Effector CD8-positive, alpha-beta T cell (primary cell): ENCODE measurements around the gene ATP13A5.

Experiments used
- DNase-seq: peaks from one replicate; lab custom pipeline; 2025; lab: John Stamatoyannopoulos, UW
- total RNA-seq, 4 experiments: gene quantifications; one replicate each; lab custom pipeline; 2026; lab: John Stamatoyannopoulos, UW

The ATP13A5 gene, protein sequence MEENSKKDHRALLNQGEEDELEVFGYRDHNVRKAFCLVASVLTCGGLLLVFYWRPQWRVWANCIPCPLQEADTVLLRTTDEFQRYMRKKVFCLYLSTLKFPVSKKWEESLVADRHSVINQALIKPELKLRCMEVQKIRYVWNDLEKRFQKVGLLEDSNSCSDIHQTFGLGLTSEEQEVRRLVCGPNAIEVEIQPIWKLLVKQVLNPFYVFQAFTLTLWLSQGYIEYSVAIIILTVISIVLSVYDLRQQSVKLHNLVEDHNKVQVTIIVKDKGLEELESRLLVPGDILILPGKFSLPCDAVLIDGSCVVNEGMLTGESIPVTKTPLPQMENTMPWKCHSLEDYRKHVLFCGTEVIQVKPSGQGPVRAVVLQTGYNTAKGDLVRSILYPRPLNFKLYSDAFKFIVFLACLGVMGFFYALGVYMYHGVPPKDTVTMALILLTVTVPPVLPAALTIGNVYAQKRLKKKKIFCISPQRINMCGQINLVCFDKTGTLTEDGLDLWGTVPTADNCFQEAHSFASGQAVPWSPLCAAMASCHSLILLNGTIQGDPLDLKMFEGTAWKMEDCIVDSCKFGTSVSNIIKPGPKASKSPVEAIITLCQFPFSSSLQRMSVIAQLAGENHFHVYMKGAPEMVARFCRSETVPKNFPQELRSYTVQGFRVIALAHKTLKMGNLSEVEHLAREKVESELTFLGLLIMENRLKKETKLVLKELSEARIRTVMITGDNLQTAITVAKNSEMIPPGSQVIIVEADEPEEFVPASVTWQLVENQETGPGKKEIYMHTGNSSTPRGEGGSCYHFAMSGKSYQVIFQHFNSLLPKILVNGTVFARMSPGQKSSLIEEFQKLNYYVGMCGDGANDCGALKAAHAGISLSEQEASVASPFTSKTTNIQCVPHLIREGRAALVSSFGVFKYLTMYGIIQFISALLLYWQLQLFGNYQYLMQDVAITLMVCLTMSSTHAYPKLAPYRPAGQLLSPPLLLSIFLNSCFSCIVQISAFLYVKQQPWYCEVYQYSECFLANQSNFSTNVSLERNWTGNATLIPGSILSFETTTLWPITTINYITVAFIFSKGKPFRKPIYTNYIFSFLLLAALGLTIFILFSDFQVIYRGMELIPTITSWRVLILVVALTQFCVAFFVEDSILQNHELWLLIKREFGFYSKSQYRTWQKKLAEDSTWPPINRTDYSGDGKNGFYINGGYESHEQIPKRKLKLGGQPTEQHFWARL
- total RNA-seq, result 0 to 0.12 (median 0) reads per million in 4 experiments

DNA sequence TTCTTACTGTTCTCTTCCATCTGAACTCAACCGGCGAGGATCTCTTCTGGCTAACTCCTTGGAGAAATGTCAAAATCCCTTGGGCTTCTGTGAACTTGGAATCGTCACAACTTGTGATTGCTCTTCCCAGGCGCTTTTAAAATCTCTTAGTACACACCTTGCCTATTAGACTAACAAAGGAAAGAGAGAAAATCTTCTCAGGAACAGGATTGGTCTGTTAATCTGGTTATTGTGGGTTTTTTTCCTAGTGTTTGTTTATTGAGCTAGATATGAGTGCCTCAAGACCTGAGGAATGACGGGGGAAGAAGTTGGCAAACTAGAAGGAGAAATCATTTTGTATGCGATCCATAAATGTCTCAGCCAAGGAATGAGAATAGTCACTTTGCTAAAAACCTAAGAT, at the start of gene ATP13A5:
ATP13A5 (minus strand) TSS at position 48 of the 400 bp plus-strand sequence; CDS start at position 20, 28 bp downstream.
- no peak for DNase-seq

DNA sequence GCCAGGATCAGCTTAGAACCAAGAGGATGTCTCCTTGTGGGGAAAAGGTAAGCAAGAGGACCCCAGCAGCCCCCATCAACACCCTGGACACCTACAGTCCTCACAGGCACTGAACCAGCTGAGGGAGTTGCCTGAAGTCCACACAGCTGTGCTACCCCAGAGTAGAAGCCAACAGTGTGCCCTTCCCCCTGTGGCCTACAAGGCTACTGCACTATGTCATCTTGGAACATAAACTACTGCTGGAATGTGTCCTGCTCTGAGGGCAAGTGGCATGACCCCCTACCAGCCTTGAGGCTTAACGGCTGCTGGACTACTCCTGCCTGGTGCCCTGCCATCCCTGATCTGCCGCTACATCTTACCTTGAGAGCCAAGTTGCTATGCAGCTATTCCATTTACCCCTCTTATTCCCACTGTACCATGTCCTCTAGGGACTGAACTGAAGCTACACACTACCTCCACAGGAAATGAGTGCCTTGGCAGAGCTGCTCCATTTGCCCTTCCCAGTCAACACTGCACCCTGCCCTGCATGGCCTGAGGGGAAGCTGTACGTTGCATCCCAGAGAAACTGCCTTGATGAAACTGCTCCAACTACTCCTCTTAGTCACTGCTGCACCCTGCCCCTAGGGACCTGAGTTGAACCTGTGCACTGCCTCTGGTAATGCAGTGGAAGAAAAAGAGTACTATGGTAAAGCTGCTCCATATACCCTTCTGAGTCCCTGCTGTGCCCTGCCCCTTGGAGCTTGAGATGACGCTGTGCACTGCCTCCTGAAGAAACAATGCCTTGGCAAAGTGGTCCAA, 40.2 kb upstream of the ATP13A5 start:
- DNase-seq, result no peak

DNA sequence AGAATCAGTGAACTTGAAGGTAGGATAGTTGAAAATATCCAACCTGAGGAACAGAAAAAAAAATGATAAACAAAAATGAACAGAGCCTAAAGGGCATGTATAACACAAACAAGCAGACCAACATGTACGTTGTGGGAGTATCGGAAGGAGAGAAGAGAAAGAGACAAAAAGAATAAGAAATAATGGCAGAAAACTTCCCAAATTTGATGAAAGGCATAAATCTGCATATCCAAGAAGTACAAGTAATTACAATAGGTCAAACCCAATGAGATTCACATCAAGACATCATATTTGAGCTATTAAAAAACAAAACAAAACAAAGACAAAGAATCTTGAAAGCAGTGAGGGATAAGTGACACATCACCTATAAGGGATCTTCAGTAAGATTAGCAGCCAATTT, 38.1 kb upstream of the ATP13A5 start:
- no peak for DNase-seq

DNA sequence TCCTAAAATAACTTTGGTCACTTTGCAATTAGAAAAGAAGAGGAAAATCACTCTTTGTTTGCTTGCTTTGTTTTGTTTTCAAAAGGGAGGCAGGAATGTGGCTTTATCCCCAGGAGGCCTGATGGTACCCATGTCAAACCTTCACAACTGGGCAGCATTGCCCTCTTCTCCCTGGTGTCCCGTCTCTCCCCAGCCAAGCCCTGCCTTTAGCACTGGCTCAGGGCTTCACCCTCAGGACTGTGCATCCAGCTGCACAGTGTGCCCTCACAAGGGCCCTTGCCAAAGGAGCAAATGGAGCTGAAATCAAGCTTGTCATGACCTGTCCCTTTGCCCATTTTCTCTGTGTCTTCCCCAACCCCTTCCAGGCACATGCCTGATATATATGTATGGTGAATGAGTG, 29.1 kb upstream of the ATP13A5 start:
- no peak for DNase-seq

DNA sequence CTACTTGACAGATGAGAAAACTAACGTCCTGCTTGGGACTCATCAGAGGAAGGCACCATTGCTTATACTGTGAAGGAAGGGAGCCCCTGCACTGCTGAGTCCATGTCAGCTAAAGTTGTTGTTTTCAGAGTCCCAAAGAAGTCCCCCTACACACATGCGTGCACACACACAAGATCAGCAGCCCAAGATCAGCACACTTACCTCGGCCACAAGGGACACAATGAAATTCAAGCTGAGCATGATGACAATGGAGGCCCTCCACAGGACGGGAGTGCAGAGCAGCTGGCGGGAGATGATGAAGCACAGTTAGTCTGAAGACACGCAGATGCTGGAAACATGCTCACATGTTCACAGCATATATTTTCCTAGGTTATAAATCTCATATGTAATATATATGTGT, 28.6 kb upstream of the ATP13A5 start:
- no peak for DNase-seq

DNA sequence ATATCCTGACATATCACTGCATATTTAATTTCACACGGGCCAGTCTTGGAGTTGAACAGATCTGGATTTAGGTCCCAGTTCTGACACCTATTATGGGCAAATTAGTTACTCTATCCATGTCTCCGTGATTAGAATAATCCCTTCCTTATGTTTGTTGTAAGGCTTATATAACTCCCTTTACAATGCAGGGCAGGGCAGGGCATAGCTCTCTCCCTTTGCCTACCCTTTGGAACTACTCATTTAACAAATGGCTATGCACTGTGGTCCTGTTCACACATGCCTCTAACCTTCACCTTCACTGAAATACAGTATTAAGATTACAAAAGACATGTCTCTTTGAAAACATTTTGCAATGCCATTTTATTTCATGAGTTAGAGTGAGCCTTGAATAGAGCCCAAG, 24.8 kb upstream of the ATP13A5 start:
- DNase-seq, result no peak

DNA sequence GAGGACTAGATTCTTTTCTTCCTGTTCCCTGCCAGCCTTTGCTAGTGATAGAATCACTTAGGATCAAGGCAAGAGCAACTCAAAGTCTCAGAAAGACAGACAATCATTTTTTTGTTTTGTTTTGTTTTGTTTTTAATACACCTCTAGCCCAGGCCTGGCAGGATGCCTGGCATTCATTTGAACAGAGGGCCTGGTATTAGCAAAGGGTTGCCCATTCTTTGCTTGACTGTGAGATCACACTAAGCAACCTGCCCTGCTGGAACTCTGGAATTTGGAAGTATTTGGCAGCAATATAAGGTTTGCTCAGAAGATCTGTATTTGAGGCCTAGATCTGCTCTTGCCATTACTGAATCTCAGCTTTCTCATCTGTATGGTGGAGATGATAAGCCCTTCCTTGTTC, 21.8 kb upstream of the ATP13A5 start:
- no peak for DNase-seq

DNA sequence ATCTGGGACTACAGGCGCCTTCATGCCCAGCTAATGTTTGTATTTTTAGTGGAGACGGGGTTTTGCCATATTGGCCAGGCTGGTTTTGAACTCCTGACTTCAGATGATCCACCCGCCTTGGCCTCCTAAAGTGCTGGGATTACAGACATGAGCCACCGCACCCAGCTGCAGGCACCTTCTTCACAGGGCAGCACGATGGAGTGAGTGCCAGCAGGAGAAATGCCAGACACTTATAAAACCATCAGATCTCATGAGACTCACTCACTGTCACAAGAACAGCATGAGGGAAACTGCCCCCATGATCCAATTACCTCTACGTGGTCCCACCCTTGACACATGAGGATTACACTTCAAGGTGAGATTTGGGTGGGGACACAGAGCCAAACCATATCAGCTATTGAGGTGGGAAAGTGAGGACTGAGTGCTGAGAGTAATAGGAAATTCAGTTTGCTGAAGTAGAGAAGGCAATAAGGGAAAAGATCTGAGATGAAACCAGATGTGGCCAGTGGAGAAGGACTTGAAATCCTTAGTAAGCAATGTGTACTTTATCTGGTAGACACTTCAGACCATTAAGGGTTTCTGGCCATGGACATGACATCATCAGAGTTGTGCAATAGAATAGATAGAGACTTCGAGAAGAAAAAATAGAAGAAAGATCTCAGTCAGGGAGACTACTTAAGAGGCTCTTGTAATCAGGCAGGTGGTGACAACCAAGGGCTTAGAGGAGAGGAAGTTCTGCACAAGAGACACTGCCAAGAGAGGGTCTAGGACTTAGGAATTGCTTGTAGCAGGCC, 18.1 kb upstream of the ATP13A5 start:
- DNase-seq, result no peak

DNA sequence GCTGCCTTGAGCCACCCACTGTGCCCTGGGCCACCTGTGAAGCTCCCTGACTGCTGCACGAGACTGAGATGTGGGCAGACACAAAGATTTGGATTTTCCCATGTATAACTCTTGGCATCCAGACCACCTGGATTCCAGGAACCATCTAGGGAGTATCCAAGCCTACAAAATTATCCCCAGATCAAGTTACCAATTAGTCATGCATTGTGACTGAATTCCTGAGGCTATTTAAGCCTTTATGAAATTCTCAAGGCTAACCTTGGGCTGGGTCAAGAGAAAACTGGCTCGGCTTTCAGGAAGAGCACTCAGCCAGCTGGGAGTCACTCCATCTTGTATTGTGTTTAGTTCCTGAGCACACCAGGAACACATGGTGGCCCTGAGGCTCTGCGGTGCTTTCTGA, 13.3 kb upstream of the ATP13A5 start:
- no peak for DNase-seq

DNA sequence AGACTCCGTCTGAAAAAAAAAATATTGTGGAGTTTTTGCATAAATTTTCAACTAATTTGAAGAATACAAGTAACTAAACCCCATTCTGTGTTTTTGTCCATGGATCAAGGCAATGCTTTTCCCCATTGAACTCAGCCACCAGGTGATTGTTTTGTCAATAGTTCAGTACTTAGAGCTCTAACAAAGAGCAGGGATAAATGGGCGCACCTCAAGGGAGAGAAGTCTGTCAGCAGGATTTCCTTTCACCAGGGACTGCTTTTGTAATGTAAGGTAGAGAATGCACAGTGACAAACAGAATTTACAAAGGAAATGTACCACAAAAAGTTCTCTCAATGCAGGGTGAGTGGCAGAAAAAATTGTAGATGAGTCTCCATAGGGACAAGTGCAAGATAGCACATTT, 10.8 kb upstream of the ATP13A5 start:
- DNase-seq, result no peak

DNA sequence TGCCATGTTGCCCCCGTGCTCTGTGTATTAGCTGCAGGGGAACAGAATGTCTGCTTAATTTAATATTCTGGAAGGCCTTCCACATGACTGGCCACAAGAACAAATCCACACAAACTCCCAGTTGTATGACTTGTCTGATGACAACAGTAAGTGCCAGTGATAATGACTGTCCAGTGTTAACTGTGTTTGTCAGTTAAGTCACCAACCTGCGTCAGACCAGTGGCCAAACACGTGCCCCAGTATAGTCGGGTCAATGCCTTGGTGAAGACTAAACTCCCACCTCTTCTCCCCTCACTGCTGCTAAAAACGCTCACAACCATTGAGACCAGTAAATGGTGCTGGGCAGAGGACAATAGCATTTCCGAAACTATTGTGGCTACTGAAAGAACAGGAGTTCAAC, 9.8 kb upstream of the ATP13A5 start:
- DNase-seq, result no peak

DNA sequence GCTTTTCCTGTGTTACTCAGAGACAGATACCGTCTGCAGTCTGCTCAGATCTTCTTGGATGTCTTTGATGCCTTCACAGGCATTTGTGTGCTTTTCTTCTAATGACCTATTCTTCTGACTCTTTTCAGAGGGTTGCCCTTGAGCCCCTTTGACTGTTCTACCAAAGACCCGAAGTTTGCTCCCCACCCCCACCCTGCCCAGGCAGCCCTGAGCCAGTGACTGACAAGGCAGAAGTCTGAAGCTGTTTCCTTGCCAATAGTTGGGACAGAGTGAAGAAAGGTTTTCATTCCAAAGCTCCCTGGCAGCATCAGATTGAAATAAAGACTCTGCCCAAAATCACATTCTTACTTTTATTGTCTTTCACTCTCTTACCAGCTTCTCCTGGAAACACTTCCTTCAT, 9.0 kb upstream of the ATP13A5 start:
- no peak for DNase-seq

DNA sequence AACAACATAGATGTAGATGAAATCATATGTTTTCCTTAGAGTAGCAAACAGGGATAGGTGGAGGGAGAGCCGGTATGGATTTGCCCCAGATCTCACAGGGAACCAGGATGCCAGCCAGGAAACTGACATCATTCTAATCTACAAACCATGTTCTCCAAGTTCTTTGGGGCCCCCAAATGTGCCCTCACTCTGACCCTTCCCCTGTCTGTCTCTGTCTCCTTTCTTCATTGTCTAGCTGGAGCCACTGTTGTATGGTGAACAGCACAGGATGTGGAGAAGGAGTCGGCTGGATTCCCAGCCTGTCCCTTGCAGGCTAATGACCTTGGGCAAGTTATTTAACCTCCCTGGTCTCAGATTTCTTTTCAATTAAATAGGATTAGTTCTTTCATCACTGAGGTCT, 962 bp downstream of the ATP13A5 start:
- DNase-seq, result no peak

DNA sequence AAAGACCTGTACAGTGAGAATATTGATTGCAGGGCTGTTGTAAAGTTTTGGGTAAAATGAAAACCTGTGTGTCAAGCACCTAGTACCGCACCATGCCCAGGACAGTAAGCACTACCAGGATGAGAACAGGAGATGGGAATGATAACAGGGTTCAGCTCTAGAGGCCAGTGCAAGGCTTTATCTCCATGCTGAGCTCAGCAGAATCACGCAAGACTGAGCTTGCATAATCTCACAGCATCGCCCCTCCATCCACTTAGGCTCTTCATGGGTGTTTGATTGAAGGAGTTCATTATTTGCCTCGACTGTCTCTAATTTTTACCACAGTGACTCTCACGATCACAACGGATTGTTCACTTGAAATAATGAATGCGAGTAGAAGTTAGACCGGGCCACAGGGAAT, 2.9 kb downstream of the ATP13A5 start:
- DNase-seq, result no peak

DNA sequence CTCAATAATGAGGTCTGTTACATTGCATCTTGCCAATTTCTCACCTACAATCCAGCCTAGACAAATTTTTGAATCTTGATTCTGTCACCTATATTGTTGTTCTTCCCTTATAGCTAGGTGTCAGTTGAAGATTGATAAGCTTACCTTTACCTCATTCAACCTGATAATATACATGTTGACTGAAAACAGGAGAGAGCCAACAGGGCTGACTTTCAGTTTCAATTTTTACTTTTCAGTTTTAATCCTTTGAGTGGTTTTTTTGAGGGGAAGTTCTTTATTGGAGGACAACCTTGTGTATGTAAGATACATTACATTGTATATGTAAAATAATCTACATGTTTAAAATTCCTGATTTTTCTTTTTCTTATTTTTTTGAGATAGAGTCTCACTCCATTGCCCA, 5.8 kb downstream of the ATP13A5 start:
- no peak for DNase-seq

DNA sequence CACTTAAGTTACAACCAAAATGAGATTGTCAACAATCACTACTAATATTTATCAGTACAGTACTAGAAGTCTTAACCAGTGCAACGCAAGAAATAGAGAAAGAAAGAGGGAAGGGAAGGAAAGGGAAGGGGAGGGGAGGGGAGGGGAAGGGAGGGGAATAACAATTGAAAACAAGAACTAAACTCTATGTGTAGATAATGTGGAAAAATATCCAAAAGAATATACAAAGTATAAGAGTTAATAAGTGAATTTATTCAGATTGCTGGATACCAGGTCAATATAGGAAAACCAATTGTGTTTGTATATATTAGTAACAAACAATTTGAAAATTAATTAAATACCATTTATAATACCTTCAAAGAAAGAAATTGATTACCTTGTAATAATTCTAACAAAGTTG, 10.7 kb downstream of the ATP13A5 start:
- DNase-seq, result no peak

DNA sequence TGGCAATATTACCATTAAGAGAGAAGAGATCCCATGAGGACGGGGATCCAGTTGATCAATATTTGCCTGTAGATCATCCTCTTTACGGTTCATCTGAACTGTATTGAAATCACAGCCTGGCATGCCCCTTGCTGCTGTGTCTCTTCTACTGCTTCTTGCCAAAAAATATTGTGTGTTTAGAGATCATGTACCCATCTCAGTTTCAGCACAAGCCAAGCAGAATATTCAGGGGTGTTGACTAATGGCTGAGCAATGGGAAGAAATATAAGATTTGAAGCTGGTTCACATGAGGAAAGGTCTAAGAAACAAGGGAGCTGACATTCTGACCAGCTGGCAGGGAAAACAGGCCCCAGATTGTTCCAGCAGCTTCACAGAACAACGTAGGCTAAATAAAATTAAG, 21.3 kb downstream of the ATP13A5 start:
- DNase-seq, result no peak

DNA sequence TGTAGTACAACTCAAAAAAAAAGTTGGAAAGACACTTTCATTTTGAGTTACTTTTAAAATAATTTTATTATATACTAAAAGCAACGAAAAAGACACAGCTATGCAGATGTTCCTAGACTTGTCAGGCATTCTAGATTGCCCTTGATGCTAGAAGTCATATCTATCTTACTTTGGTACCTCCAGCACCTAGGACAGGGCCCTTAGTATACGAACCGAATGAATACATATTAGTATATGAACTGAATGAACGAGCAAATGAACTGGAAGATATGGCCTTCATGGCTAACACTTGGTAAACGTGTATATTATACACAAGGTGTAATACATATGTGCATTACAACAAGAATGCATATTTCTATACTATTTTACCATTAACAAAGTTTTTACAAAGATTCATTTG, 24.1 kb downstream of the ATP13A5 start:
- no peak for DNase-seq

DNA sequence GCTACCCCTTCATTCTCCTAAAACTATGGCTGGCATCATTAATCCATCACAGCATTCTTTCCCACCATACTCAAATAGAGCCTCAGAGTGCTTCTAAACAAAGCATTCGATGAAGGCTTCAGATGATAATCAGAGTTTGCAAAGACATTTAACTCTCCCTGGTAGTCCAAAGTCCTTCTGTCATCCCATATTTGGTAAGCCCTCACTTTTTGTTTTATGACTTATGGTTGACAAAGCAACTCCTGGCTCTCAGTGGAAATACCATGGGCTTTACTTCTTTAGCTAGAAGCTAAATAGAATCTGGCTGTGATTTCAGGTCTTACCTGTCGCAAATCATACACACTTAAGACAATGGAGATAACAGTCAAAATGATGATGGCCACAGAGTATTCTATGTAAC, 27.8 kb downstream of the ATP13A5 start:
- no peak for DNase-seq

DNA sequence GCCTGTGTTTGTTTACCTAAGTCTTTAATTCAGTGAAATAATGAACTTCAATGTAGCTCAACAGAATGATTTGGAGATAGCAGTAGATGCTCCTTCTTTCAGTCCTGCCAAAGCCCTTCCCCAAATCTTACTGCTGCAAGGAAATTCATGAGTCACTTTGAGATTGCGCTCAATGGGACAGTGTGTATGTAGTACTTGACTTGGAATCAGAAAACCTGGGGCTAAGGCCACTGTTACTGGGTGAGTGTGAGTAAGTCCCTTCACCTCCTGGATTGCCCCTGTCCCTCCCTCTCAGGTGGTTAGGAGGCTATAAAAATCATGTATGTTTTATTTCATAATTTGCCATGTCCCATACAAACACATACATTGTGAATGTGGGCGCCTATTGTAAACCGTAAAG, 29.9 kb downstream of the ATP13A5 start:
- no peak for DNase-seq
